GM23338 (cell line): Measurements from ENCODE around the gene RAB5B. TPM values are rescaled to one million over a fixed set of nuclear protein-coding genes. Genes with fewer than 3 reads are reported as not detected.

ENCODE experiments used
- ATAC-seq: fragments of 200-7000 bp; cut with Tn5 transposase; 3 replicates; pipeline ENCODE4 v1.9.1; 2020
- DNase-seq: peaks from one replicate; pipeline ENCODE4 v3.0.0-alpha.2; 2015; ENCODE audit warnings: low spot score
- H2AFZ ChIP-seq: fragments of 200-600 bp; sonication (generic); 2 replicates; pipeline ENCODE4 v1.8.0; 2016; ENCODE audit warnings: antibody characterized with exemption, mild to moderate bottlenecking, moderate library complexity
- H3F3A ChIP-seq: fragments of 200-600 bp; sonication (generic); replicated peaks from 2 replicates; pipeline ENCODE4 v1.8.0; 2017; ENCODE audit warnings: antibody characterized with exemption, mixed run types, low read depth
- H3K27ac ChIP-seq: fragments of 200-600 bp; sonication (generic); 2 replicates; pipeline ENCODE4 v1.6.1; 2016; ENCODE audit warnings: low read depth
- H3K27me3 ChIP-seq: fragments of 200-600 bp; sonication (generic); 2 replicates; pipeline ENCODE4 v1.8.0; 2016; ENCODE audit warnings: mild to moderate bottlenecking, mixed run types, moderate library complexity; ENCODE audit not compliant: insufficient read depth
- H3K36me3 ChIP-seq: fragments of 200-600 bp; sonication (generic); 2 replicates; pipeline ENCODE4 v1.8.0; 2016; ENCODE audit warnings: mild to moderate bottlenecking; ENCODE audit not compliant: insufficient read depth
- H3K4me1 ChIP-seq: fragments of 200-600 bp; sonication (generic); 2 replicates; pipeline ENCODE4 v1.8.0; 2016; ENCODE audit warnings: mild to moderate bottlenecking, moderate library complexity; ENCODE audit not compliant: insufficient read depth
- H3K4me2 ChIP-seq: fragments of 200-600 bp; sonication (generic); 2 replicates; pipeline ENCODE4 v1.7.1; 2017; ENCODE audit warnings: mixed run types
- H3K4me3 ChIP-seq: fragments of 200-600 bp; sonication (generic); 2 replicates; pipeline ENCODE4 v1.6.1; 2016; ENCODE audit warnings: mixed run types
- H3K79me2 ChIP-seq: fragments of 200-600 bp; sonication (generic); replicated peaks from 2 replicates; pipeline ENCODE4 v1.8.0; 2017; ENCODE audit warnings: mild to moderate bottlenecking; ENCODE audit not compliant: insufficient read depth
- H3K9me2 ChIP-seq: fragments of 200-600 bp; sonication (generic); 2 replicates; pipeline ENCODE4 v1.8.0; 2017; ENCODE audit not compliant: insufficient read depth
- H4K20me1 ChIP-seq: fragments of 200-600 bp; sonication (generic); replicated peaks from 2 replicates; pipeline ENCODE4 v1.8.0; 2017; ENCODE audit warnings: mild to moderate bottlenecking; ENCODE audit not compliant: insufficient read depth
- H3K27ac Mint-ChIP-seq: 2 replicates; pipeline ENCODE4 v1.8.0; 2020; ENCODE audit warnings: inconsistent platforms, mild to moderate bottlenecking, moderate library complexity, mixed read lengths
- H3K27me3 Mint-ChIP-seq: 3 replicates; pipeline ENCODE4 v1.8.0; 2022; ENCODE audit warnings: low read depth, mild to moderate bottlenecking, moderate library complexity, mixed read lengths, inconsistent platforms; ENCODE audit not compliant: insufficient read depth, poor library complexity
- H3K36me3 Mint-ChIP-seq: 3 replicates; pipeline ENCODE4 v1.8.0; 2021; ENCODE audit warnings: low read depth, mild to moderate bottlenecking, inconsistent platforms, moderate library complexity, mixed read lengths
- H3K4me1 Mint-ChIP-seq: 3 replicates; pipeline ENCODE4 v1.8.0; 2020; ENCODE audit warnings: mild to moderate bottlenecking, inconsistent platforms, mixed read lengths
- H3K4me3 Mint-ChIP-seq: 3 replicates; pipeline ENCODE4 v1.8.0; 2021; ENCODE audit warnings: moderate library complexity, mild to moderate bottlenecking, inconsistent platforms, mixed read lengths
- H3K9me3 Mint-ChIP-seq: 3 replicates; pipeline ENCODE4 v1.8.0; 2020; ENCODE audit warnings: moderate library complexity, mild to moderate bottlenecking, inconsistent platforms, mixed read lengths
- EZH2 ChIP-seq: fragments of 200-600 bp; sonication (generic); IDR thresholded peaks from one replicate; pipeline ENCODE4 v1.8.0; 2017; ENCODE audit warnings: antibody characterized with exemption, mild to moderate bottlenecking, low read depth; ENCODE audit not compliant: unreplicated experiment
- EZH2phosphoT487 ChIP-seq: fragments of 200-600 bp; sonication (generic); IDR thresholded peaks from one replicate; pipeline ENCODE4 v1.8.1; 2018; ENCODE audit warnings: antibody characterized with exemption; ENCODE audit not compliant: unreplicated experiment
- NANOG ChIP-seq: IDR thresholded peaks from 2 replicates; pipeline ENCODE4 v1.6.1; 2016; ENCODE audit warnings: antibody characterized with exemption, borderline replicate concordance
- ZNF114 ChIP-seq: fragments of 250-450 bp; sonication (Bioruptor Pico); IDR thresholded peaks from 2 replicates; pipeline ENCODE4 v1.5.0; 2020; ENCODE audit warnings: mild to moderate bottlenecking, moderate library complexity
- ZNF331 ChIP-seq: fragments of 250-450 bp; sonication (Bioruptor Pico); IDR thresholded peaks from 2 replicates; pipeline ENCODE4 v1.5.0; 2020; ENCODE audit warnings: low read depth, mild to moderate bottlenecking, moderate library complexity
- ZNF462 ChIP-seq: fragments of 250-450 bp; sonication (Bioruptor Pico); IDR thresholded peaks from 2 replicates; pipeline ENCODE4 v1.5.0; 2020; ENCODE audit warnings: mild to moderate bottlenecking, moderate library complexity
- polyA plus RNA-seq: library from polyadenylated mRNA; unstranded; fragments of >200 nt; fragmentation: Nextera tagmentation; extraction: Ambion mirVana; gene quantifications from 2 replicates; pipeline ENCODE4 v1.2.1, GENCODE V29; 2016
- total RNA-seq: library from RNA; depleted of rRNA; stranded (reverse); fragments of >200 nt; shearing (Covaris generic); gene quantifications from 2 replicates; pipeline ENCODE4 v1.2.3, GENCODE V29; 2014
- TF ChIP-seq, protein P1 (sequence below): IDR thresholded peaks from one replicate; pipeline ENCODE4 v1.6.1; 2018; ENCODE audit warnings: antibody characterized with exemption; ENCODE audit not compliant: unreplicated experiment

The RAB5B gene
- total and polyA plus RNA-seq, 2 experiments from 2014 or later, result 19.7 to 46.5 TPM

- Histone ChIP-seq H3K36me3 (peaks cover 6% of the 10 kb centered on the region; the same call in 1 of the 2 replicates), H3K79me2 (peaks cover 27% of the 10 kb centered on the region), H3K4me2 (no peak overlapping the region), H3K27ac (no peak overlapping the region), H2AFZ (no peak overlapping the region), H3K4me3 (no peak overlapping the region), H4K20me1 (peaks cover 9% of the 10 kb centered on the region), H3K27me3 (no peaks in the 10 kb centered on the region), H3F3A (peaks cover 10% of the 10 kb centered on the region; the same call in 1 of the 2 replicates), H3K4me1 (no peaks in the 10 kb centered on the region), H3K9me2 (no peaks in the 10 kb centered on the region)
- ATAC-seq, result no peak
- Mint-ChIP-seq H3K36me3 (peaks cover 38% of the 10 kb centered on the region), H3K9me3 (no peaks in the 10 kb centered on the region), H3K27ac (no peak overlapping the region), H3K27me3 (peaks cover 2% of the 10 kb centered on the region), H3K4me3 (no peak overlapping the region), H3K4me1 (peaks cover 3% of the 10 kb centered on the region; the same call in 1 of the 3 replicates)
- TF ChIP-seq ZNF114 (CRISPR knock-in tag) (no peak), EZH2 (no peak), EZH2phosphoT487 (no peak), ZNF331 (CRISPR knock-in tag) (no peak), ZNF462 (CRISPR knock-in tag) (no peak), NANOG (no peak)
- TF ChIP-seq, protein P1, sequence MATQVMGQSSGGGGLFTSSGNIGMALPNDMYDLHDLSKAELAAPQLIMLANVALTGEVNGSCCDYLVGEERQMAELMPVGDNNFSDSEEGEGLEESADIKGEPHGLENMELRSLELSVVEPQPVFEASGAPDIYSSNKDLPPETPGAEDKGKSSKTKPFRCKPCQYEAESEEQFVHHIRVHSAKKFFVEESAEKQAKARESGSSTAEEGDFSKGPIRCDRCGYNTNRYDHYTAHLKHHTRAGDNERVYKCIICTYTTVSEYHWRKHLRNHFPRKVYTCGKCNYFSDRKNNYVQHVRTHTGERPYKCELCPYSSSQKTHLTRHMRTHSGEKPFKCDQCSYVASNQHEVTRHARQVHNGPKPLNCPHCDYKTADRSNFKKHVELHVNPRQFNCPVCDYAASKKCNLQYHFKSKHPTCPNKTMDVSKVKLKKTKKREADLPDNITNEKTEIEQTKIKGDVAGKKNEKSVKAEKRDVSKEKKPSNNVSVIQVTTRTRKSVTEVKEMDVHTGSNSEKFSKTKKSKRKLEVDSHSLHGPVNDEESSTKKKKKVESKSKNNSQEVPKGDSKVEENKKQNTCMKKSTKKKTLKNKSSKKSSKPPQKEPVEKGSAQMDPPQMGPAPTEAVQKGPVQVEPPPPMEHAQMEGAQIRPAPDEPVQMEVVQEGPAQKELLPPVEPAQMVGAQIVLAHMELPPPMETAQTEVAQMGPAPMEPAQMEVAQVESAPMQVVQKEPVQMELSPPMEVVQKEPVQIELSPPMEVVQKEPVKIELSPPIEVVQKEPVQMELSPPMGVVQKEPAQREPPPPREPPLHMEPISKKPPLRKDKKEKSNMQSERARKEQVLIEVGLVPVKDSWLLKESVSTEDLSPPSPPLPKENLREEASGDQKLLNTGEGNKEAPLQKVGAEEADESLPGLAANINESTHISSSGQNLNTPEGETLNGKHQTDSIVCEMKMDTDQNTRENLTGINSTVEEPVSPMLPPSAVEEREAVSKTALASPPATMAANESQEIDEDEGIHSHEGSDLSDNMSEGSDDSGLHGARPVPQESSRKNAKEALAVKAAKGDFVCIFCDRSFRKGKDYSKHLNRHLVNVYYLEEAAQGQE, result no peak
- no peak for DNase-seq
These were observed 8.6 kb downstream of the RAB5B start for GRCh38 chr12:55982319-55982936.
